GM19438 (cell line): ENCODE results near the gene STRADA.

Experiments used
- ATAC-seq: cut with Tn5 transposase; IDR thresholded peaks from one replicate; pipeline ENCODE4 v1.9.1; 2021; ENCODE audit warnings: low read depth; ENCODE audit not compliant: unreplicated experiment

STRADA gene

DNA sequence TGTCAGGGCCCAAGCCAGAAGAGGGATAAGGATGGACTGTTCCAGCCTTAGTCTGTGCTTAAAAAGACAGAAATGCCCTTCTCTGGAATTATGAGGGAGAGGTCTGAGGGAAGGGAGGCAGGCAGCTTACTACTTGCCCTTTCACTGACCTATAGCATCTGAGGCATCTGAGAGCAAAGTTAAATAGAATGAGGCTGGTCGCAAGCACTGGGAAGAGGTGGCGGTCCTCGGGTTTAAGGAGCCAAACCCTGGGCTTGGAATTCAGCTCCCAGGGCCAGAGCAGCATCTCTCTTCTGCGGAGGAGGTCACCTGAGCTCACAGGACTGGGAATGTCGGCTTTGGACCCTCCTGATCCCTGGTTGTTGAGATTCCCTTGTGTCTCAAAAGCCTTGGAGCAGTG lies 38.6 kb downstream of the STRADA start:
- ATAC-seq = no peak

DNA sequence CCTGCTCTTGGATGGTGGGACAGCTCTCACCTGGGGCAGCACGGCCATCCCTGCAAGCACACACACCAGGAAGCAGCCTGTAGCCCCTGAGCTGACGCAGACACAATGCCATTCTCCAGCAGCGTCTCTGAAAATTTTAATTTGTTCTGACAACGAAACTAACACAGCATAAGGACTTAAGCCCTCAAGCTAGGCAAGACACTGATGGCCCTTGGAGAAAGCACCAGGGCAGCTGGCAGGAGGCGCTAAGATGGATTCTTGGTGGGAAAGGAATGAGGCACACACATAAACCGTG lies 38.9 kb downstream of the STRADA start:
- ATAC-seq = no peak

DNA sequence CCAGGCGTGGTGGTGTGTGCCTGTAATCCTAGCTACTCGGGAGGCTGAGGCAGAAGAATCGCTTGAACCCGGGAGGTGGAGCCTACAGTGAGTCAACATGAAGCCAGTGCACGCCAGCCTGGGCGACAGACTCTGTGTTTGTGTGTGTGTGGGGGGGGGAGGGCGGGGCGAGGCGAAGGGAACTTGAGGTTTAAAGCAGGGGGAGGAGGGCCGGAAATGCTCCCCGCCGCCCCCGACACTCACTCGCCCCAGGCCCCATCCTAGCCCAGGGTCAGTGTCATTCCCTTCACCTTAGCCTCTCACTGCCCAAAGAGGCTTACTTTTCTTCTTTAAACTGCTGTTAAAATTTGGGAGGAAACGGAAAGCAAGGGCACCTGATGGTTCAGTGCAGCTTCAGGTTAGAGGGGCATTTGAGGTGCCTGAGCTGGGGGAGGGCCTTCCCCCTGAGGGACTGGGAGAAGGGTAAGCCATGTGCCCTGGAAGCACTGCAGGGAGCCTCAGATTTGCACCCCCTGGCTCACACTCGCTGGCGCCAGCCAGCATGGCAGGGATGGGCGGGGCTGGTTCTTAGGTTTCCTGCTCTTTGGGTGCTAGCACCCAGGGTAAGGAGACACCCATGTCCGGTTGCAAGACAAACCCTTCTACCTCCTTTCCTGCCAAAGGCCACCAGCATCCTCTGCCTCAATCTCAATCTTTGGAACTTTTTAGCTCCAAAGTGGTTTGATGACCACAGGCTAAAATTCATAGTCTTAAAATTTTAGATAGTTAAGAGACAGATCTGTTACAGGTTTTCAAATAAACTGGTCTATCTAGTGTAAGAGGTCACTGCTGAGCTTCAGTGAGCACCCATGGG lies 39.5 kb downstream of the STRADA start:
- no peak for ATAC-seq

DNA sequence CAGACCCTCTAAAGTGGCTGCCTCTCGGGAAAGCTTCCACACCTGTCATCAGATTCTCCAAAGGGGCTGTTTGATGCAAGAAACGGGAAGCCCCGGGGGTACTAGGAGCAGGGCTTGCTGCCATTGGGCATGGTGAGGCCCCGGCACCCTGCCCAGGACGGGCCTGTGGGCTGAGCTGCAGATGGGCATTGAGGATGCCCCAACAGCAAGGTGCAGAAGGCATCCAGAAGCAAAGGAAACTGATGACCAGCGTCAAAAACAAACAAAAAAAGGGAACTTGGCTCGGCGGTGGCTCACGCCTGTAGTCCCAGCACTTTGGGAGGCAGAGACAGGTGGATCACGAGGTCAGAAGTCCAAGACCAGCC lies 40.2 kb downstream of the STRADA start:
- ATAC-seq = no peak

DNA sequence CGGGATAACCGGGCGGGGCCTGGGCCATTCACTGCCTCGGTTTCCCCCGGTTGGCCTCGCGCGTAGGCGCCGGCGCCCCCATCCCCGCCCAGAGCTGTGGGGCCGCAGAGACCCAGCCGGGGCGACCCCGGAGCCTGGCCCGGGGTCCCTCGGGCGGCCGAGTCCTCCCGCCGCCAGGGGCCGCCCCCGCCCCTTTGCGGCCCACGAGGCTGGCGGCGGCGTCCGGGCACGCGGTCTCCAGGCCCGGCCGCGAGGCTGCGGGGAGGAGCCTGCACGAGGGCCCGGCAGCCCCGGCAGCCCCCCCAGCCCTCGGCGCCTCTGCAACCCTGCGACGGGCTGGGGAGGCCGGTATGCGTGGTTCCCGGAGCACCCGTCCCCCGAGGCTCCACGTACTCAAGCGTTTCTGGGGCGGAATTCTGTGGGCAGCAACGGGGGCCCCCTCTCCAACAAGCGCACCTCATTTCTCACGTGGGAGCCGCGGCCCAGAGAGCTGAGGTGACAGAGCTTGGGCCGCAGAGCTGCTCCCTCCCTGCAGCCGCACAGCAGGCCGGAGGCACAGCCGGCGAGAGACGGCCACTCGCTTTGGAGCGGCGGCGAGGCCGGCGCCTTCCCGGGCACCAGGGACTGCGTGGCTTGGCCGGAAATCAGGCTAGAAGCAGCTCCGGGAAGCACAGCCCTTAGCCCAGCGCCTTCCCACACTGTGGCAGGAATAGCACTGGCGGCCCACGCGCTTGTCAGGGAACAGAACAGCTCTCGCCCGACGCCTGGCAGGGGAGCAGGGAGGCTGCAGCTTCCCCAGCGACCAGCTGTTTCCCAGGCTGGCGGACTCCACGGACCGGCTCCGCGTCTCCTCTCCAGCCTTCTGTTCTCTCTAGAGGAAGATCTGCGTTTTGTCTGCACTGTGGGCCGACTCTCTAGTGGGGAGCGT lies 40.8 kb downstream of the STRADA start:
- no peak for ATAC-seq

DNA sequence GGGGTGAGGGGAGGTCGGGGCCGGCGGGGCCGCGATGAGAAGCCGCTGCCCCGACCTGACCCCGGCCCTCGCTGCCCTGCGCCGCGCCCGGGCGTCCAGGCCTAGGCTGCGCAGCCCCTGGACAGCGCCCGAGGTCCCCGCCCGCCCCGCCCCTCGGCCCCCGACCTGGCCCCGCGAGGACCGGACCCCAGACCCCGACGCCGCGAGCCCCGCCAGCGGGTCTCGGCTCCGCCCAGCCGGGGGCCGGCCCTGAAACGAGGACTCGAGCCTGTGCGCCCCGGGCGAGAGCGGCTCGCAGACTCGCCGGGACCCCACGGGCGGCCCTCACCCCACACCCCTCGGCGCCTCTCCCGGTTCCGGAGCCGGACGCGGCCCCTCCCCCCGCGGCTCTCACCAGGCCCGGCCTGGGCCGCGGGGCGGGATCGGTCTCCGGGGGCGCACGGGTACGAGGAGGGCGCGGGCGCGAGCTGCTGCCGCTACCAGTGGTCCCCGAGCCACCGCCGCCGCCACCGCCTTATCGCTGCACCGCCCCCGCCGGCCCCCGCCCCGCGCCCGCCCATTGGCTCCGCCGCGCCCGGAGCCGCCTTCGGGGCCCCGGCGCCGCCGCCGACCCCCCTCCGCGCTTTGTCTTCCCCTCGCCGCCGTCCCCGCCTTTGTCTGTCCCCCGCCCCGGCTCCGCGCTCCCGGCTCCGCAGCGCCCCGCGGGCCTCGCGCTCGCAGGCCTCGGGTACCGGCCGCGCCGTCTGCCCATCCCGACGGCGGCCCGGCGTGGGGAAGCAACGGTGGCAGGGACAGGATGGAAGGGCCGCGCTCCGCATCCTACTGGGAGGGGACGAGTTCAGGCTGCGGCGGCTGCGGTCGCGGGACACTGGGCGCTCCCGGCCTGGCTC lies 41.7 kb downstream of the STRADA start, which contains the start of gene LIMD2:
LIMD2 (minus strand) TSS at position 488 of the 890 bp plus-strand sequence. CDS start 827 bp downstream, outside the sequence.
- ATAC-seq = peak; percentile 5

DNA sequence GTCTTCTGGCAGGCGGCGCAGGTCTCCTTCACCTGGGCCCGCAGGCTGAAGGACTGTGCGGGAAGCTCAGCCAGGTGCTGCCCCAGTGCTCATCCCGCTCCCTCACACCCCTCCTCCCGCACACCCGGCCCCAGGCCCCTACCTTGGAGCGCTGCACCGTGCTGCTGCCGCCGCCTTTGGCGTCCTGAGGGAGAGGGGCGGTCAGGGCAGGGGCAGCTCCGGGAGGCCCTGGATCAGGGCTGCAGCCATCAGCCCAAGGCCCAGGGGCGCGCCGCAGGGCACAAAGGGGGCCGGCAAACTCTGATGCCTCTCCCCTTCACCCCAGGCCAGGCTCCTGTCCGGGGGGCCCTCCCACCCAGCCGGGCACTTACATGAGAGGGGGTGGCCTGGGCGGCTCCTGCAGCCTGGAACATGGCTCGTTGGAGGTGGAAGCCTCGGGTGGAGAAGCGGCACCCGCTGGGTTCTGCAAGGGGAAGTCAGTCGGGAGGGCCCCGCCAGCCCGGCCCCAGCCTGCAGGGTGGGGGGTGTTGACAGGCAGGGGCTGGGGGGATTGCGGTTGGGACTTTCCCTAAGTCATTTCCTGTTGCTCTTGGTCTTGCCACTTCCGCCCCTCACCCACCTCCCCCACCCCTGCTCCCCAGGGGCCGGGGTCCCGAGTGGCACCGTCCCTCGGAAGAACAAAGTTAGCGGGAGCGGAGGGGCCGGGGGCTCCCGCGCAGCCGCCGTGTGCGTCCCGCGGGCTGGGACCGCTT lies 42.5 kb downstream of the STRADA start:
- ATAC-seq = peak; percentile 29

DNA sequence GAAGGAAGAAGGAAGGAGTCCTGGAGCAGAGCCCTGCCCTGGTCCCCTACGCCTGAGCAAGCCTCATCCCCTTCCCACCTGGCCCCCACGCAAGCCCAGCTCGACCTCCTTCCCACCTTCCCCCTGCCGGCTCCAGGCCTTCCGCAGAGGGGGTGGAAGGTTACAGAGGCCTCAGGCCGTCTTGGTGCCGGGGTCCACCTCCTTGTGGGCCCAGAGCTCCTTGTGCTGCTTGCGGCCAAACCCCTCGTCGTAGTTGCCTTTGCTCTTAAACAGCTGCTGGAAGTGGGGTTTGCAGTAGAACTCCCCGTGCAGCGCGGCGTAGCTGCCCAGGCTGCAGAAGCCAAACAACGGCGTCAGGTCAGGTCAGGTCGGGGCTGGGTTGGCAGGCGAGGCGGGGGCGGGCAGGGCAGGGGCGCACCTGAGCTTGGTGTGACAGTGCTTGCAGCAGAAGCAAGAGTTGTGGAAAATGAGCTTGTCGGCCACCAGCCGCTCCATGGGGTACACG lies 43.2 kb downstream of the STRADA start:
- no peak for ATAC-seq

DNA sequence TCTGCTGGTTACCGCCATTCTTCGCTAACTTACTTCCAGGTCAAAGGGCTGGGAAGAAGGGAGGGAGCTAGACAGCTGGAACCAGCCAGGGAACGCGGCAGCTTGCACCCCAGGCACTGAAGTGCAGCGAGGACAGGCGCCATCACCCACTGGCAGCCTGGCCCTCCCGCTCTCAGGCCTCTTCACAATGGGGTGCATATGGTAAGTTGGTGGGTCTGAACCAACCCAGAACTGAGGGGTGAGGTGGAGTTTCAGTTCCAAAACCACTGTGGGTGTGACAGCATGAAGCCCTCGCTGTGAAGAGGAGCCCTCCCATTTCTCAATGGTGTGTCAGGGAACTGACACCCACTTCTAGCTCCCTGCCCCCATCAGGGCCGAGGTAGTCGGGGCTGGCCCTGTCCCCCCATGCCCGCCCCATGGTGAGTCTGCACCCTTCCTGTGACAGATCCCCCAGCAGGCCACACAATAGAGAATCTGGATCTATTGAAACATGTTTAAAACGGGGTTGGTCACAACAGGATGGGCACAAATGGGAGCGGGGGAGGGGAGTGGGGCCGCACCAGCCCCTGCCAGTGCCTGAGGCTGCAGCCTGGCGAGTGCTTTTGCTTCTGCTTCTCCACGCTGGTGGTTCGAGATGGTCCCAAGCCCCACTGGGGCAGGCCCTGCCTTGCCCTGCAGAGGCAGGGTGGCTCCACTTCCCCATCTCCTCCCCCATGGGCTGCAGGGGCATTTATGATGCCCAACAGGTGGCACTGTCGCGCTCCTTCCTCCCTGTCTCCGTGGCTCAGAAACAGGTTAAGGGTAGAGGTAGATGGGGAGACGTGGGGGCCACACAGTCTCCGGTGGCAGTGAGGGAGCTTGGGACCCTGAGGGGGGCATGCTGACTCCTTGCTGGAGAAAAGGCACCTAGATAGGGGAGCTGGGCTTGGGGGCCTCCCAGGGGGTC lies 44.0 kb downstream of the STRADA start:
- peak; percentile 14 for ATAC-seq

DNA sequence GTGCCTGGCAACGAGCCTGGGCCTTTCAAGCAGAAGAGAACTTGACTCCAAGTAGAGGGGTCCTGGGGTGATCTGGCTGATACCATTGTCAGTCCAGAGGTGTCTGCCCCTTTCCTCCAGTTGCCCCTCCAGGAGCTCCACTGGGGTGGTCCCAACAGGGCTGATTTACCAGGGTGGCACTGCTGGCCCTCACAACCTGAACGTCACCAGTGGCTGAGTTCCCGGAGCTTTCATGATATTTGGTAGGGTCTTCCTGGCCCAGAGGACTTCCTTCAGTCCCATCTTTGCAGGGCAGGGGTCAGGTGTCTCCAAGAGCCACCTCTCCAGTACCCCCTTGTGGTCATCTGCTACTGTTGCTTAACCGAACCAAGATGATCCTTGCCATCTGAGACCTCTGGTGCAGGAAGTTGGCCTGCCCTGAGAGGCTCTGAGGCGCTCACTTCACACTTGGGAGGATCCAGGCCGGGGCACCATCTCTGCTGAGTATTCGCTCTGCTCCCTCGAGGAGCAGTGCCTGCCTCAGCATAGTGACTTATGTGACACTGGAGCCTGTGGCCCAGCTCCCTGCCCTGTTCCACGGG lies 45.1 kb downstream of the STRADA start:
- ATAC-seq = no peak

DNA sequence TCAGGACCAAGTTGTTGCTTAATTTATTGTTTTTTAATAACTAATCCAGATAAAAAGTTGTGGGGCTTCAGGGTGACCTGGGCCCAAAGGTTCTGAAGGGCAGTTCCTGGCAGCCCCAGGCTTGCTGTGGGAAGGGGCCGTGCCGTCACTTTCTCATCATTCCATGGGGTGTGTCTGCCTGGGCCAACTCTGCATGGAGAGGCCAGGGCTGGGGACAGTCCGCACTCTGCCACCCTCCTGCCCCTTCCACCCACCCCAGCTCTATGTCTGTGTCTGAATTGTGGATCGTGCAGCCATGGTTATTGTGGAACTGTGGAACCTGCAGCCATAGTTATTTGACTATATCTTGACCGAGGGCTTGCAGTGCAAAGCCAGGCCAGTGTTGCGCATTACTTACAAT lies 45.7 kb downstream of the STRADA start:
- no peak for ATAC-seq

DNA sequence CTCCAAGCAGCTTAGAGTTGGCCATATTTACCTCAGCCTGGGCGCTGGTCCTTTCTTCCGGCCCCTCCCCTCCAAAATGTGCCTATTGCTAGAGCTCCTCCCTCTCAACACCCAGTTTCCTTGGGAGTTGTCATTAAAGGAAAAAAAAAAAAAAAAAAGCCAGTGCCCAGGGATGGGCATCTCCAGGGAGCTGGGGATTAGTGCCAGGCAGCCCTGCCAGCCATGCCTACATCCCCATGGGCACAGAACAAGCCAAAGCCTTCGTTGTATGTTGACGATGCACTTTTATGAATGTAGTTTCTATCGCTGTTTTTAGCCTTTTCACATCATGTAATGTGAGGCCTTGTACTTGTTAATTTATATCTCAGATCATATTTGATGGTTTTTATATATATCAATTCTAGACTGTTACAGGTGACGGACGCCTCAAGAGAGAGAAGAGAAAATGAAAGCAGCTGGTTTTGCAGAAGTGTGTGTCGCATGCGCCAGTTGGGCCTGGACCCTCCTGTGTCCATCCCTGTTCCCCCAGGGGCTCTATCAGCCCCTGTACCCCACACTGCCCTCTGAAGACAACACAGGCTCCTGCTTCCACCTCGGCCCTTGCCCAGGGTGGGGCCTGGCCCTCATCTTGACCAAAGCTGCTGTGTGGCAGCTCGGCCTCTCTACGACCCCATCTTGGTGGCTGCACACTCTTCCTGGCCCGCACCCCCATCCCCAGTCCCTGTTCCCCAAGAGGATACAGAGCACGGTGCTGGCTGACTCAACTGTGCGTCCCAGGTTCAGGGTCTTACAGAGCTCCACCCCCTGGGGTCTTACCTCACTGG lies 46.4 kb downstream of the STRADA start:
- no peak for ATAC-seq

DNA sequence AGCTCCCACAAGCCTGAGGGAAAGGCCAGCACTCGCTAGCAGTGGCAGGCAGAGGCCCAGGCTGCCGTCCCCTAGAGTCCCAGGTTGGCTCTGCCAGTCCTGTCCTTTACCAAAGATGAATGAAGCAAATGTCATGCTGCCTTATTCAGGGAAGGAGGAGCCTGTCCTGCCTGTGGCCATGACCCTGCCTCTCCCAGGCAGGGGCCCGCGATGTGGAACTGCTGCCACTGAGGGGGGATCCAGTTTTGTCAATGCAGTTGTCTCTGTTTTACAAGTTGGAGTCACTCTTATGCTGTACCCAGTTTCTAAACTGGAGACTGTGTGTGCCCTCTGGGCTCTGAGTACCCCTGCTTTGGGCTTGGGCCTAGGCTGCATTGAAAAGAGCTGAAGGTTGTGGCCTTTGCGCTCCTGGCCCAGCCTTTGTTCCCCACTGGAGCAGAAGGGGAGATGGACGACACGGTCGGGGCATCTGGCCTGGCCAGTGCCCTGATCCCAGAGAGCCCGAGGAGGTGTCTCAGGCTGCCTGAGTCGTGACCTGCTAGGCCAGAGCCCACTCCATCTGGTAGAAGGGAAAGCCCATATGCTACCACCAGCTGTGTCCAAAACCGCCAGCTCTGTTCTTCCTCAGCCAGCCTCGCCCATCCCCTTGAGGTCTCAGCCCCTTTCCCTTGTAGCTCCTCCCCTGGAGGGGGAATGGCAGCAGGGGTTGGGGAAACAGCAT lies 47.2 kb downstream of the STRADA start:
- ATAC-seq = no peak

DNA sequence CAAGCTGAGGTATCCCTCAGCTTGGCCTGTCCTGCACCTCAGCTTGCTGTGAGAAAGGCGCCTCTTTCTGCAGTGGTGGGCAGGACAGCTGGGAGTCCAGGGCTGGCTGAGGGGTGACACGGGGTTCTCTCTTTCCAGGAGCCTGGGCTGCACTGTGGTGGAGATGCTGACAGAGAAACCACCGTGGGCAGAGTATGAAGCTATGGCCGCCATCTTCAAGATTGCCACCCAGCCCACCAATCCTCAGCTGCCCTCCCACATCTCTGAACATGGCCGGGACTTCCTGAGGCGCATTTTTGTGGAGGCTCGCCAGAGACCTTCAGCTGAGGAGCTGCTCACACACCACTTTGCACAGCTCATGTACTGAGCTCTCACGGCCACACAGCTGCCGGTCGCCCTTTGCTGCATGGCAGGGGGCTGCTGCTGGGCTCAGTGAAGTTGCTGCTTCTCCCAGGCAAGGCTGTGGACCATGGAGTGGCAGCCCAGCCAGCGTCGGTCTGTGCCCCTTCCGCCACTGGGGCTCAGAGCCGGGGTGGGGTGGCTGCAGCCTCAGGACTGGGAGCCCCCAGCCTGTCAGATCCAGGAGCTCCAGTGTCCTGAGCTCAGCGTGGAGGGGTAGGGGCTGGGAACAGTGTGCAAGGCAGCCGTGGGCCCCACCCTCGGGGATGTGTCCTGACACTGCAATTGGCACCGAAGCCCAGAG lies 48.0 kb downstream of the STRADA start:
- no peak for ATAC-seq

DNA sequence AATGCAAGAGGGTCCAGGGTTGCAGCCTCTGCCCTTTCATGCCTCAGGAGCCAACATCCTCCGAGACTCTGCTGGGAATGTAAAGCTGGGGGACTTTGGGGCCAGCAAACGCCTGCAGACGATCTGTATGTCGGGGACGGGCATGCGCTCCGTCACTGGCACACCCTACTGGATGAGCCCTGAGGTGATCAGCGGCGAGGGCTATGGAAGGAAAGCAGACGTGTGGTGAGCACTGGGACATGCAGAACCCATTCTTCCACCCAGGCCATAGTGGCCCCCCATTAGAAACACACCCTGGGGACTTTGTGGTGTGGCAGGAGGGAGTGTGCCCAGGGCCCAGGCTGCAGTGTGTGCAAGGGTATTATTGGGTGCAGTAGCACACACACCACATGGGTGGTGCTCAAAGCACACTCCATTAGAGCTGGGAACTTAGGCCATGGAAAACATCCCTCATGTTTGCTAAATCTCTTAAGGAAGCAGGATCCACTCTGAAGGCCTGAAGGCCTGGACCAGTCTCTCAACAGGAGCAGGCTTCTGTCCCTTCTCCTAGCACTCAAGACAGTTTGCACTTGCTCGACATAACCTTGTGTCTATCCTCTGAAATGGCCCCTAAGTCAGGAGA lies 49.3 kb downstream of the STRADA start:
- ATAC-seq = no peak

DNA sequence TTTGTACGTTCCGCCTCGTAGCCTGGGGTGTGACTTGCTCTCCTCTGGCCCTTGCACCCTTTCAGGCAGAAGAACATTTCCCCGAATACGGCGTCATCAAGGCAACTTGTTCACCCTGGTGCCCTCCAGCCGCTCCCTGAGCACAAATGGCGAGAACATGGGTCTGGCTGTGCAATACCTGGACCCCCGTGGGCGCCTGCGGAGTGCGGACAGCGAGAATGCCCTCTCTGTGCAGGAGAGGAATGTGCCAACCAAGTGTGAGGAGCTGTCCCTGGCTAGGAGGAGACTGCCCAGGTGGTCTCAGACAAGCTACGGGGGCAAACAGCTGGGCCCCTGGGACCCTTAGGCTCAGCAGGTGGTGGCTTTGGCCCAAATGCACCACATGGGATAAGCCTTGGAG lies 52.1 kb downstream of the STRADA start:
- ATAC-seq = no peak
